ENCODE data around the gene TTC3. TPM values are rescaled to one million over a fixed set of nuclear protein-coding genes. Genes with fewer than 3 reads are reported as not detected.

Gene TTC3
- total and polyA plus RNA-seq, 2 of the 13 experiments (the other 11 are each of a cell fraction or from before 2014, with no cell fraction given) = 55.7 to 108 TPM

- TF ChIP-seq UBTF (CRISPR knock-in tag; IDR thresholded peaks at IDR 0.05) (no peak), RXRA (CRISPR knock-in tag; IDR thresholded peaks at IDR 0.05) (no peak), ZNF44 (CRISPR knock-in tag; IDR thresholded peaks at IDR 0.05) (no peak), FOXA3 (CRISPR knock-in tag; IDR thresholded peaks at IDR 0.05) (peak; percentile 97), ZNF354B (CRISPR knock-in tag; IDR thresholded peaks at IDR 0.05) (no peak), ZNF614 (CRISPR knock-in tag; IDR thresholded peaks at IDR 0.05; ENCODE audit: borderline replicate concordance) (peak; percentile 40; the same call in 1 of the 2 replicates), ZNF776 (CRISPR knock-in tag; IDR thresholded peaks at IDR 0.05) (no peak), ZNF562 (CRISPR knock-in tag; IDR thresholded peaks at IDR 0.05; ENCODE audit: borderline replicate concordance) (no peak), ZNF501 (CRISPR knock-in tag; IDR thresholded peaks at IDR 0.05) (no peak), MIXL1 (CRISPR knock-in tag; IDR thresholded peaks at IDR 0.05) (peak; percentile 61; the same call in 1 of the 2 replicates), ZNF660 (CRISPR knock-in tag; IDR thresholded peaks at IDR 0.05; ENCODE audit: borderline replicate concordance, low read depth) (no peak), ZNF496 (CRISPR knock-in tag; IDR thresholded peaks at IDR 0.05; ENCODE audit: insufficient replicate concordance) (no peak), SKIL (CRISPR knock-in tag; IDR thresholded peaks at IDR 0.05; ENCODE audit: borderline replicate concordance) (no peak), ZNF678 (CRISPR knock-in tag; IDR thresholded peaks at IDR 0.05) (no peak), POLR2G (IDR thresholded peaks at IDR 0.05; ENCODE audit: low read depth, low read length) (no peak), SALL1 (CRISPR knock-in tag; IDR thresholded peaks at IDR 0.05) (peak; percentile 81), TRAFD1 (CRISPR knock-in tag; IDR thresholded peaks at IDR 0.05; ENCODE audit: borderline replicate concordance) (no peak), TBX3 (IDR thresholded peaks at IDR 0.05; ENCODE audit: borderline replicate concordance) (no peak), PRDM4 (CRISPR knock-in tag; IDR thresholded peaks at IDR 0.05; ENCODE audit: borderline replicate concordance) (no peak), ZNF274 (CRISPR knock-in tag; IDR thresholded peaks at IDR 0.05) (no peak), ZNF891 (CRISPR knock-in tag; IDR thresholded peaks at IDR 0.05) (no peak), GLI4 (CRISPR knock-in tag; IDR thresholded peaks at IDR 0.05; ENCODE audit: borderline replicate concordance) (no peak), RFXAP (CRISPR knock-in tag; IDR thresholded peaks at IDR 0.05; ENCODE audit: borderline replicate concordance) (no peak)
Observed at GRCh38 chr21:37060296-37060695, 12.8 kb upstream of the TTC3 start (continued).

All from HepG2 (cell line).